ENCODE measurements around the gene CCNG2. TPM values are rescaled to one million over a fixed set of nuclear protein-coding genes. Genes with fewer than 3 reads are reported as not detected.

Gene CCNG2
- total RNA-seq, 1 experiment from 2014 or later = 10.6 TPM

DNA sequence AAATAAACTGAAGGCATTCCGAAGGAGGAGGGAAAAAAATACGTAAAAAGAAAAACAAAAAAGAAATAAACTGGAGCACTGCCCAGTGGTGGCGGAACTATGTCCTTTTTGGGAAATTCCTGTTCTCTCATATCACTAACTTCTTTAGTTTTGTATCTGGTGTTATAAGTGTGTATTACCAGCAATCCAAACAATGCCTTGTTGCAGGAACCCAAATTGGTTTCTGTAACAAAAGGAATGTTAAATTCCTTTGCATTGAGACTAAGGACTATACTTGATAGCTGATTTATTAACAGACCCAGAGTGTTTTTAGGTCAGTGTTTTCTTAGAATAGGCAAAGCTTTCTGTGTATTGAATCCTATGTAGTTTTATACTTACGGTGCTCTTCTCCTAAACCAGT is 6.6 kb downstream of the CCNG2 start:
- H3K9ac ChIP-seq (ENCODE audit: extremely low read depth, insufficient read length, low read length) = no peak overlapping the region
- Mint-ChIP-seq H3K27me3 (ENCODE audit: low read depth) (no peaks in the 10 kb centered on the region), H3K4me1 (peaks cover 3 to 6% of the 10 kb centered on the region in 2 experiments; a peak in 3 of 4 replicates), H3K36me3 (ENCODE audit: insufficient read depth in 1 of 3, low read depth in 3 of 3) (peaks cover 35 to 79% (median 74%) of the 10 kb centered on the region in 3 experiments; a peak in 6 of 7 replicates), H3K4me3 (no peak overlapping the region), H3K9me3 (no peaks in the 10 kb centered on the region), H3K27ac (no peak overlapping the region)
- no peak overlapping the region for H3K4me2 ChIP-seq (ENCODE audit: insufficient read depth, insufficient read length, low read length)
- no peak overlapping the region for H2AFZ ChIP-seq (ENCODE audit: low read length)
- no peak overlapping the region for H2BK12ac ChIP-seq (ENCODE audit: insufficient read length, low read depth, low read length)
- TF ChIP-seq, protein P1, sequence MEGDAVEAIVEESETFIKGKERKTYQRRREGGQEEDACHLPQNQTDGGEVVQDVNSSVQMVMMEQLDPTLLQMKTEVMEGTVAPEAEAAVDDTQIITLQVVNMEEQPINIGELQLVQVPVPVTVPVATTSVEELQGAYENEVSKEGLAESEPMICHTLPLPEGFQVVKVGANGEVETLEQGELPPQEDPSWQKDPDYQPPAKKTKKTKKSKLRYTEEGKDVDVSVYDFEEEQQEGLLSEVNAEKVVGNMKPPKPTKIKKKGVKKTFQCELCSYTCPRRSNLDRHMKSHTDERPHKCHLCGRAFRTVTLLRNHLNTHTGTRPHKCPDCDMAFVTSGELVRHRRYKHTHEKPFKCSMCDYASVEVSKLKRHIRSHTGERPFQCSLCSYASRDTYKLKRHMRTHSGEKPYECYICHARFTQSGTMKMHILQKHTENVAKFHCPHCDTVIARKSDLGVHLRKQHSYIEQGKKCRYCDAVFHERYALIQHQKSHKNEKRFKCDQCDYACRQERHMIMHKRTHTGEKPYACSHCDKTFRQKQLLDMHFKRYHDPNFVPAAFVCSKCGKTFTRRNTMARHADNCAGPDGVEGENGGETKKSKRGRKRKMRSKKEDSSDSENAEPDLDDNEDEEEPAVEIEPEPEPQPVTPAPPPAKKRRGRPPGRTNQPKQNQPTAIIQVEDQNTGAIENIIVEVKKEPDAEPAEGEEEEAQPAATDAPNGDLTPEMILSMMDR (conservative IDR thresholded peaks at IDR 0.05) = no peak
- no peak overlapping the region for H3K14ac ChIP-seq (ENCODE audit: insufficient read depth, low read length)
- DNase-seq = no peak
- no peaks in the 10 kb centered on the region for H4K20me1 ChIP-seq (ENCODE audit: control insufficient read depth, insufficient read depth, insufficient read length)
- H3K4ac ChIP-seq (ENCODE audit: low read depth, low read length) = no peak overlapping the region
- no CpG with 5 or more reads among the region's 4 CpGs for WGBS (ENCODE audit: extremely low coverage, insufficient read length, low lambda C conversion rate)
- no peaks in the 10 kb centered on the region for H3K79me1 ChIP-seq (ENCODE audit: insufficient read depth, low read depth, low read length, poor library complexity, severe bottlenecking)
- no peak overlapping the region for H3K56ac ChIP-seq (ENCODE audit: insufficient read length, low read depth, low read length)
- no peak overlapping the region for H3K27ac ChIP-seq (ENCODE audit: insufficient read length, low read depth, low read length)
- H4K91ac ChIP-seq (ENCODE audit: insufficient read length, low read depth, low read length) = no peak overlapping the region
- no peaks in the 10 kb centered on the region for H3K9me3 ChIP-seq (ENCODE audit: control insufficient read depth, low read depth, low read length)
- H2BK5ac ChIP-seq (ENCODE audit: insufficient read length, low read length) = no peak overlapping the region
- H3K23ac ChIP-seq (ENCODE audit: insufficient read length, low read depth, low read length) = no peak overlapping the region
- H2BK120ac ChIP-seq (ENCODE audit: low read depth, low read length, poor library complexity, severe bottlenecking) = no peak overlapping the region
- H2BK20ac ChIP-seq (ENCODE audit: low read depth, low read length, poor library complexity, severe bottlenecking) = no peak overlapping the region
- no peaks in the 10 kb centered on the region for H3K23me2 ChIP-seq (ENCODE audit: insufficient read length, low read depth, low read length, poor library complexity, severe bottlenecking)
- no peak overlapping the region for H4K5ac ChIP-seq (ENCODE audit: insufficient read length, low read depth, low read length)
- H3K4me1 ChIP-seq (ENCODE audit: insufficient read depth, low read length) = no peaks in the 10 kb centered on the region
- no peak overlapping the region for H4K8ac ChIP-seq (replicated peaks; ENCODE audit: insufficient read length, low read depth, low read length)
- no peak overlapping the region for H3K18ac ChIP-seq (ENCODE audit: insufficient read length, low read depth, low read length)
- H3T11ph ChIP-seq (ENCODE audit: low read length) = no peak overlapping the region
- no peaks in the 10 kb centered on the region for H3K27me3 ChIP-seq (ENCODE audit: insufficient read depth, low read length)
- H3K79me2 ChIP-seq (ENCODE audit: insufficient read depth, low read length) = no peaks in the 10 kb centered on the region
- no peak overlapping the region for H2AK5ac ChIP-seq (ENCODE audit: insufficient read length, low read length)
- H2BK15ac ChIP-seq (ENCODE audit: low read depth, low read length) = no peak overlapping the region

Data from H9 (cell line).